RWPE1 (cell line): Measurements from ENCODE around the gene KRTCAP3.

Experiments used
- CTCF ChIA-PET: fragments of 350-600 bp; sonication (Branson Sonifier 250); formaldehyde crosslinking; extraction: SDS; loops from one replicate; lab custom pipeline; 2021; lab: Yijun Ruan, JAX
- POLR2A ChIA-PET: fragments of 400-600 bp; formaldehyde crosslinking; extraction: SDS; loops from one replicate; lab custom pipeline; 2020; ENCODE audit warnings: antibody characterized with exemption; ENCODE audit not compliant: low non-redundant PET; lab: Yijun Ruan, JAX
- DNase-seq: peaks from one replicate; pipeline ENCODE4 v3.0.0; 2012; ENCODE audit warnings: low spot score
- H3K27ac ChIP-seq: fragments of 450-650 bp; 2 replicates; pipeline ENCODE4 v1.5.1; 2017
- CTCF ChIP-seq: fragments of 450-650 bp; conservative IDR thresholded peaks from 2 replicates; pipeline ENCODE4 v1.5.1; 2017; ENCODE audit warnings: low read depth, mild to moderate bottlenecking

Gene KRTCAP3

GRCh38 chr2:27408601-27409320 lies 33.4 kb upstream of the KRTCAP3 start:
- DNase-seq, result peak; percentile 35
- CTCF ChIA-PET, result interaction anchor here (0.6 to 2.9 kb wide), 2 partner anchors 21 to 31 kb away, joined by 4 to 19 read pairs; partner anchors contain the start of gene NRBP1
- POLR2A ChIA-PET, result interaction anchor here (1.0 kb wide), 1 partner anchor 95 kb away, joined by 4 read pairs; no protein-coding TSS in a partner anchor
- no peak for TF ChIP-seq CTCF
- peak overlapping the region; percentile 88 for H3K27ac ChIP-seq

- no peak for TF ChIP-seq CTCF
- ChIA-PET CTCF (interaction anchor here (0.6 to 2.9 kb wide), 2 partner anchors 20 to 30 kb away, joined by 4 to 19 read pairs; partner anchors contain the start of gene NRBP1), POLR2A (interaction anchor here (1.0 to 1.1 kb wide), 3 partner anchors 15 to 94 kb away, joined by 4 to 7 read pairs (median 4); partner anchors contain the start of gene NRBP1)
- H3K27ac ChIP-seq, result peak within 1 kb of the TSS; percentile 88
- peak; percentile 92 for DNase-seq
Observed at GRCh38 chr2:27409321-27410073, 32.7 kb upstream of the KRTCAP3 start, which contains the start of gene PPM1G. Gene PPM1G (minus strand): TSS chr2:27409591. CDS start chr2:27409422, 169 bp downstream.

- CTCF ChIA-PET, result no interaction called here
- no peak overlapping the region for H3K27ac ChIP-seq
- POLR2A ChIA-PET, result no interaction called here
- TF ChIP-seq CTCF, result no peak
- no peak for DNase-seq
Observed at GRCh38 chr2:27412419-27413152, 29.6 kb upstream of the KRTCAP3 start.

GRCh38 chr2:27416151-27416550 lies 26.0 kb upstream of the KRTCAP3 start:
- ChIA-PET POLR2A (no interaction called here), CTCF (no interaction called here)
- no peak for TF ChIP-seq CTCF
- no peak for DNase-seq
- H3K27ac ChIP-seq, result no peak overlapping the region

- POLR2A ChIA-PET, result interaction anchor here (0.5 to 0.6 kb wide), 2 partner anchors 112 to 128 kb away, joined by 3 to 5 read pairs; no protein-coding TSS in a partner anchor
- no peak for DNase-seq
- TF ChIP-seq CTCF, result no peak
- CTCF ChIA-PET, result interaction anchor here (0.6 kb wide), 1 partner anchor 27 kb away, joined by 3 read pairs; no protein-coding TSS in a partner anchor
- no peak overlapping the region for H3K27ac ChIP-seq
Observed at GRCh38 chr2:27420996-27421395, 21.2 kb upstream of the KRTCAP3 start.
